ENCODE data around the gene NLE1. TPM values are rescaled to one million over a fixed set of nuclear protein-coding genes. Genes with fewer than 3 reads are reported as not detected.
A peak's percentile ranks its signal among the peaks of the same experiment; 100 is the strongest.

NLE1 gene
- total and polyA plus RNA-seq, 2 of the 8 experiments (the other 6 are each of a cell fraction or from before 2014, with no cell fraction given): 50.4 to 51.5 TPM

DNA sequence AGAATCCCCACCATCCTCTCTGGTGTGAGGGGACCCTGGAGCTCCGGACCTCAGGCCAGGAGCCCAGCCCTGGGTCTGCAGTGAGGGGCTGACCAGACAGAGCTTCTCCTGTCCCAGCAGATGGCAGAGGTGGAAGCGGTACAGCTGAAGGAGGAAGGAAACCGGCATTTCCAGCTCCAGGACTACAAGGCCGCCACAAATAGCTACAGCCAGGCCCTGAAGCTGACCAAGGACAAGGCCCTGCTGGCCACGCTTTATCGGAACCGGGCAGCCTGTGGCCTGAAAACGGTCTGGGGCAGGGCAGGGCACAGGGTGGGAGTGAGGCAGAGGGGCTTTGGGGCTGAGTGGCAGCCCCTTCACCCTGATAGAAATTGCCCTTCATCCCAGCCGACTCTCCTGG, 6.0 kb upstream of the NLE1 start:
- no peak overlapping the region for H3K14ac ChIP-seq (ENCODE audit: insufficient read length)
- TF ChIP-seq HDAC6 (IDR thresholded peaks at IDR 0.05; ENCODE audit: low read depth, low read length) (no peak), SP2 (IDR thresholded peaks at IDR 0.05; ENCODE audit: low read length) (no peak), POU5F1 (IDR thresholded peaks at IDR 0.05; ENCODE audit: low read depth, low read length) (no peak), SIX5 (IDR thresholded peaks at IDR 0.05; ENCODE audit: low read depth, low read length) (no peak), FOSL1 (IDR thresholded peaks at IDR 0.05; ENCODE audit: insufficient read depth, low read depth, low read length) (no peak), SP1 (IDR thresholded peaks at IDR 0.05; ENCODE audit: low read depth, low read length) (no peak), CHD2 (IDR thresholded peaks at IDR 0.05; ENCODE audit: low read length) (no peak), SIRT6 (IDR thresholded peaks at IDR 0.05; ENCODE audit: low read length) (no peak)
- TF ChIP-seq, protein P1, sequence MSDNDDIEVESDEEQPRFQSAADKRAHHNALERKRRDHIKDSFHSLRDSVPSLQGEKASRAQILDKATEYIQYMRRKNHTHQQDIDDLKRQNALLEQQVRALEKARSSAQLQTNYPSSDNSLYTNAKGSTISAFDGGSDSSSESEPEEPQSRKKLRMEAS (IDR thresholded peaks at IDR 0.05): no peak
- TF ChIP-seq, protein P2, sequence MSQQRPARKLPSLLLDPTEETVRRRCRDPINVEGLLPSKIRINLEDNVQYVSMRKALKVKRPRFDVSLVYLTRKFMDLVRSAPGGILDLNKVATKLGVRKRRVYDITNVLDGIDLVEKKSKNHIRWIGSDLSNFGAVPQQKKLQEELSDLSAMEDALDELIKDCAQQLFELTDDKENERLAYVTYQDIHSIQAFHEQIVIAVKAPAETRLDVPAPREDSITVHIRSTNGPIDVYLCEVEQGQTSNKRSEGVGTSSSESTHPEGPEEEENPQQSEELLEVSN (IDR thresholded peaks at IDR 0.05): no peak
- TF ChIP-seq, protein P3, sequence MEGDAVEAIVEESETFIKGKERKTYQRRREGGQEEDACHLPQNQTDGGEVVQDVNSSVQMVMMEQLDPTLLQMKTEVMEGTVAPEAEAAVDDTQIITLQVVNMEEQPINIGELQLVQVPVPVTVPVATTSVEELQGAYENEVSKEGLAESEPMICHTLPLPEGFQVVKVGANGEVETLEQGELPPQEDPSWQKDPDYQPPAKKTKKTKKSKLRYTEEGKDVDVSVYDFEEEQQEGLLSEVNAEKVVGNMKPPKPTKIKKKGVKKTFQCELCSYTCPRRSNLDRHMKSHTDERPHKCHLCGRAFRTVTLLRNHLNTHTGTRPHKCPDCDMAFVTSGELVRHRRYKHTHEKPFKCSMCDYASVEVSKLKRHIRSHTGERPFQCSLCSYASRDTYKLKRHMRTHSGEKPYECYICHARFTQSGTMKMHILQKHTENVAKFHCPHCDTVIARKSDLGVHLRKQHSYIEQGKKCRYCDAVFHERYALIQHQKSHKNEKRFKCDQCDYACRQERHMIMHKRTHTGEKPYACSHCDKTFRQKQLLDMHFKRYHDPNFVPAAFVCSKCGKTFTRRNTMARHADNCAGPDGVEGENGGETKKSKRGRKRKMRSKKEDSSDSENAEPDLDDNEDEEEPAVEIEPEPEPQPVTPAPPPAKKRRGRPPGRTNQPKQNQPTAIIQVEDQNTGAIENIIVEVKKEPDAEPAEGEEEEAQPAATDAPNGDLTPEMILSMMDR (IDR thresholded peaks at IDR 0.05; ENCODE audit: control extremely low read depth in 1 of 3, insufficient read depth in 1 of 3, low read depth in 1 of 3, low read length in 3 of 3): no peak

More for the DNA sequence above, 6.0 kb upstream of the NLE1 start:
- H3K79me1 ChIP-seq (ENCODE audit: low read depth, low read length): no peaks in the 10 kb centered on the region
- ChIA-PET POLR2A (ENCODE audit: partially characterized antibody) (interaction anchor here (1.4 to 2.6 kb wide), 2 partner anchors 11 to 14 kb away, joined by 4 to 10 read pairs; no protein-coding TSS in a partner anchor), CTCF (ENCODE audit: partially characterized antibody) (interaction anchor here (1.2 to 2.6 kb wide), 4 partner anchors 19 to 391 kb away, joined by 3 to 9 read pairs (median 3); no protein-coding TSS in a partner anchor)
- H4K91ac ChIP-seq (replicated peaks; ENCODE audit: insufficient read length, low read length): no peak overlapping the region
- no peak overlapping the region for H3K27ac ChIP-seq (ENCODE audit: low read depth, low read length)
- 0 out of 2 replicates have a peak overlapping the region, but pooled peaks have one; percentile 61 for H2BK20ac ChIP-seq (ENCODE audit: low read length)
- H3K23ac ChIP-seq (ENCODE audit: insufficient read length): no peak overlapping the region
- no peak overlapping the region for H3K18ac ChIP-seq (ENCODE audit: extremely low read depth, low read length)
- H3K9ac ChIP-seq (replicated peaks in 1 of 4; ENCODE audit: extremely low read depth in 1 of 4, low read depth in 3 of 4, low read length in 3 of 4): no peak overlapping the region
- no peaks in the 10 kb centered on the region for H3K36me3 ChIP-seq (ENCODE audit: control insufficient read depth in 2 of 4, insufficient read depth in 4 of 4, low read length in 3 of 4)
- no peak overlapping the region for H3K4me3 ChIP-seq (ENCODE audit: extremely low read depth in 1 of 4, insufficient read depth in 2 of 4, low read depth in 3 of 4, low read length in 4 of 4)
- no peak overlapping the region for H3K4me2 ChIP-seq (ENCODE audit: insufficient read depth in 1 of 2, low read depth in 2 of 2, low read length in 2 of 2)
- H3K79me2 ChIP-seq (ENCODE audit: control insufficient read depth in 1 of 2, insufficient read depth in 2 of 2, low read length in 2 of 2): no peaks in the 10 kb centered on the region
- H3K4me1 ChIP-seq (replicated peaks in 1 of 4; ENCODE audit: control insufficient read depth in 3 of 4, insufficient read depth in 4 of 4, low read length in 3 of 4): peaks cover 0 to 3% (median 1%) of the 10 kb centered on the region in 4 experiments; a peak in 2 of 7 replicates
- peak overlapping the region; percentile 9; the same call in 1 of the 2 replicates for H2BK12ac ChIP-seq (ENCODE audit: low read depth, low read length)
- 89% methylated on average over 9 of the region's 9 CpGs; no CpG with 5 or more reads in 1 of the 2 experiments for WGBS, 2 experiments (ENCODE audit: extremely low coverage in 1 of 2, insufficient coverage in 1 of 2, insufficient read length in 1 of 2, insufficient replicate concordance in 2 of 2, low coverage in 1 of 2, low lambda C conversion rate in 2 of 2, missing lambda C conversion rate in 1 of 2)
- H3K27me3 ChIP-seq (replicated peaks in 1 of 4; ENCODE audit: control insufficient read depth in 3 of 4, extremely low read depth in 1 of 4, insufficient read depth in 3 of 4, low read length in 3 of 4): no peaks in the 10 kb centered on the region
- no peak overlapping the region for H2BK5ac ChIP-seq (ENCODE audit: low read depth, low read length)
- no peak overlapping the region for H3K56ac ChIP-seq (replicated peaks; ENCODE audit: insufficient read length, low read depth, low read length)
- H4K8ac ChIP-seq (ENCODE audit: extremely low read depth, insufficient read depth, low read length): no peak overlapping the region; the same call in 1 of the 2 replicates
- H3K9me3 ChIP-seq (ENCODE audit: insufficient read depth in 2 of 2, low read depth in 1 of 2, low read length in 1 of 2): no peaks in the 10 kb centered on the region
- no peaks in the 10 kb centered on the region for H4K20me1 ChIP-seq (replicated peaks in 1 of 2; ENCODE audit: control insufficient read depth in 1 of 2, insufficient read depth in 2 of 2, low read length in 2 of 2)
- H3K23me2 ChIP-seq (ENCODE audit: low read depth, low read length): no peaks in the 10 kb centered on the region
- FAIRE-seq: no peak
- H2BK15ac ChIP-seq (ENCODE audit: low read length): no peak overlapping the region
- H3K4ac ChIP-seq (replicated peaks; ENCODE audit: insufficient read length, low read depth, low read length): no peak overlapping the region
- no peak for DNase-seq (ENCODE audit: low read depth in 1 of 2, low spot score in 2 of 2)
- no peak overlapping the region for H2BK120ac ChIP-seq (replicated peaks; ENCODE audit: low read depth, low read length)
- H2AK5ac ChIP-seq (ENCODE audit: low read depth, low read length): no peak overlapping the region
- H2AFZ ChIP-seq (ENCODE audit: low read length): no peak overlapping the region
- no peak overlapping the region for H4K5ac ChIP-seq (ENCODE audit: insufficient read length, low read depth, low read length)
